Measurements from ENCODE around the gene SLC25A48.

- TF ChIP-seq CTCF (IDR thresholded peaks at IDR 0.05; ENCODE audit: low read depth, low read length, poor library complexity, severe bottlenecking) (no peak), EZH2phosphoT487 (IDR thresholded peaks at IDR 0.05; ENCODE audit: borderline replicate concordance, low read length) (no peak)
Measured at GRCh38 chr5:135868681-135869080, 34.2 kb downstream of the SLC25A48 start.

Measured in DOHH2 (cell line).